GM10847 (cell line): ENCODE results near the gene PHLPP1.

Experiments used
- POLR2A ChIP-seq: IDR thresholded peaks from 2 replicates; pipeline ENCODE4 v1.6.1; 2011; ENCODE audit not compliant: insufficient read length; ENCODE audit errors: extremely low read depth

Gene PHLPP1

GRCh38 chr18:62839874-62840713 is 124.8 kb downstream of the PHLPP1 start:
- no peak for TF ChIP-seq POLR2A

- TF ChIP-seq POLR2A, result no peak
These were observed 126.1 kb downstream of the PHLPP1 start for GRCh38 chr18:62841405-62841804.

- TF ChIP-seq POLR2A, result no peak
These were observed 127.6 kb downstream of the PHLPP1 start for GRCh38 chr18:62842898-62843297.

GRCh38 chr18:62844850-62845643 is 129.7 kb downstream of the PHLPP1 start:
- no peak for TF ChIP-seq POLR2A

- TF ChIP-seq POLR2A, result no peak
These were observed 131.0 kb downstream of the PHLPP1 start for GRCh38 chr18:62846313-62846712.

GRCh38 chr18:62847081-62847480 is 131.7 kb downstream of the PHLPP1 start:
- no peak for TF ChIP-seq POLR2A

GRCh38 chr18:62848946-62849345 is 133.6 kb downstream of the PHLPP1 start:
- no peak for TF ChIP-seq POLR2A

- TF ChIP-seq POLR2A, result no peak
These were observed 135.4 kb downstream of the PHLPP1 start for GRCh38 chr18:62850619-62851306.

GRCh38 chr18:62852851-62853250 is 137.5 kb downstream of the PHLPP1 start:
- no peak for TF ChIP-seq POLR2A

- TF ChIP-seq POLR2A, result no peak
These were observed 141.0 kb downstream of the PHLPP1 start for GRCh38 chr18:62856294-62856693.

GRCh38 chr18:62857263-62857976 is 142.1 kb downstream of the PHLPP1 start:
- TF ChIP-seq POLR2A, result no peak

- no peak for TF ChIP-seq POLR2A
These were observed 144.7 kb downstream of the PHLPP1 start for GRCh38 chr18:62860062-62860461.

GRCh38 chr18:62862466-62862865 is 147.1 kb downstream of the PHLPP1 start:
- TF ChIP-seq POLR2A, result no peak

- TF ChIP-seq POLR2A, result no peak
These were observed 148.2 kb downstream of the PHLPP1 start for GRCh38 chr18:62863579-62864001.

GRCh38 chr18:62865498-62865897 is 150.2 kb downstream of the PHLPP1 start:
- TF ChIP-seq POLR2A, result no peak
